ENCODE measurements around the gene BOD1.

DNA sequence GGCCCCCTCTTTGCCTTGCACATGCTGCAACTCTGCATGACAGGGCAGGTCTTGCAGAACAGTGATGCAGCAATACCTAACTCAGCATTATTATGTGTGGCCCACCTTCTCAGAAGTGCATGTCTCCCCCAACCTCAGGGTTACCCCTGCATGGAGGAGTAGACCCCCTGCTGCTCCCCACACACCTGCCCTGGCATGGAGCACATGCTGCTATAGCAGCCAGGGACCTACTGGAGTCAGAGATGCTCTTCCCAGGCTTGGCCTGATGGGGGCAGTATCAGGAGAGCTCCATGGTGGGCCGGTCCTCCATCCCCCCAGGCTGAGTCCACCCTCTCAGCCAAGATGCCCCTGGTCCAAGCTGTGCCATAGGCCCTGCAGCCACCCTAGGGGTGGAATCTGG, 13.2 kb upstream of the BOD1 start:
- TF ChIP-seq GATA2 (IDR thresholded peaks at IDR 0.05; ENCODE audit: low read depth, low read length): no peak
- no peak for TF ChIP-seq GATA3 (IDR thresholded peaks at IDR 0.05; ENCODE audit: low read depth, low read length)
